Natural killer cell treated with Interleukin-12 subunit alpha and Interleukin-12 subunit beta and Interleukin-15 and Interleukin-18, amount 100 ng/mL, for 72 hours (primary cell): ENCODE results near the gene SPSB1. TPM values are rescaled to one million over a fixed set of nuclear protein-coding genes. Genes with fewer than 3 reads are reported as not detected.
A peak's percentile ranks its signal among the peaks of the same experiment; 100 is the strongest.
"Not testable (repeated sequence)": the region's sequence is repeated elsewhere in the genome, so short reads cannot be mapped to it uniquely, and the experiment has no call there.

Source experiments
- ATAC-seq, 2 donors: fragments of 150-1000 bp; cut with Tn5 transposase in 1 of 2; sonication (Bioruptor Pico), chemical (Tn5 transposase) in 1 of 2; 2 replicates each; pipeline ENCODE4 v1.10.0; 2021
- DNase-seq: peaks from one replicate; pipeline ENCODE4 v3.0.0; 2022; ENCODE audit warnings: low spot score
- H3K27ac Mint-ChIP-seq, 2 donors: 1 replicate in 1 of 2; 2 replicates in 1 of 2; pipeline ENCODE4 v1.8.0; 2022; ENCODE audit warnings: mixed read lengths in 2 of 2, mild to moderate bottlenecking in 1 of 2, moderate library complexity in 1 of 2
- H3K27me3 Mint-ChIP-seq, 2 donors: 1 replicate in 1 of 2; 2 replicates in 1 of 2; pipeline ENCODE4 v1.8.0; 2022; ENCODE audit warnings: mixed read lengths in 2 of 2
- H3K36me3 Mint-ChIP-seq: one replicate; pipeline ENCODE4 v1.8.0; 2022; ENCODE audit warnings: mixed read lengths
- H3K4me1 Mint-ChIP-seq, 2 donors: 1 replicate in 1 of 2; 2 replicates in 1 of 2; pipeline ENCODE4 v1.8.0; 2022; ENCODE audit warnings: low read depth in 2 of 2, mixed read lengths in 2 of 2, mild to moderate bottlenecking in 1 of 2
- H3K4me3 Mint-ChIP-seq: one replicate; pipeline ENCODE4 v1.8.0; 2022; ENCODE audit warnings: mixed read lengths
- H3K9me3 Mint-ChIP-seq: 2 replicates; pipeline ENCODE4 v1.8.0; 2022; ENCODE audit warnings: mixed read lengths
- total RNA-seq, 2 donors: library from RNA; stranded (reverse); gene quantifications; one replicate each; pipeline ENCODE4 v1.2.3, GENCODE V29; 2022

SPSB1 gene
- total RNA-seq, 2 donors from 2014 or later: 0.78 to 1.4 TPM

- Mint-ChIP-seq H3K9me3 (no peaks in the 10 kb centered on the region), H3K4me1 (no peaks in the 10 kb centered on the region), H3K27me3 (peaks cover 0 to 7% of the 10 kb centered on the region in 2 donors), H3K36me3 (no peaks in the 10 kb centered on the region), H3K4me3 (no peak overlapping the region), H3K27ac (no peak overlapping the region)
- ATAC-seq (no peak), DNase-seq (no peak)
Measured at GRCh38 chr1:9380711-9381110, 88.0 kb downstream of the SPSB1 start.

DNA sequence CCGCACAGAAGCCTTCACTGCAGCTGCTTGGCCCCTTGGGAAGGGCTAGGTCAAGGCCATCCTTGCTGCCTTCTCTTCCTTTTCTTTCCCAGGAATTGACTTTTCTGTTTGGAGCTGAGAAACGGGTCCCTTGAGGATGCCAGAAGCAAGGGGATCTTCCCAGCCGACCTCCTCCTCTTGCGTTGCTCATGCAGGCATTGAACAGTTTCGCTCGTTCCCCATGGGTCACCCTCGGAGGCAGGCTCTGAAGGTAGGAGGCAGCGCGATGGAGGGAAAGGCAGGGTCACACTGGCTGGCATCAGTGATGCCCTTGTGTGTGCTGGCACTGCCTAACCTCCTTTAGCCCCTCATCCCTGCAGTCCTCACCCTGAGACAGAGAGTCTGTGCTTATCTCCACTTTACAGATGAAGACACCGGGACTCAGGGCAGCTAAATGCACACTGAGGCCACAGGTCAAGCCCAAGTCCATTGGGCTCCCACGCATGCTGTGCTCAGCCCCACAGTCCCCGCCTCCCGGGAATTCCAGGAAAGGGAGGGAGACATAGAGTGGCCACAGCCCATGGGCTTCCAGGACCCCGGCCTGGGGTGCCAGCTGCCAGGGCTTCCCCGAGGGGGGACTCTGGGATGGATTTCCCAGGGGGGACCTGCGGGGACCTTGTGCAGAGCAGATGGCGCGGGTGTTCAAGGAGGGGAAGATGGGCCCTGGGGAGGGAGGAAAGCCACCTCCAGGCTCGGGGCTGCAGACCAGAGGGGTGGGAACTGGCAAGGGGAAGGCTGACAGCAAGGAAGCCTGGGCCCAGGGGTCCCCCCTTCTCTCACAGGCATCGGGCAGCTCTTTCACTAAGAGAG lies 90.2 kb downstream of the SPSB1 start:
- DNase-seq (no peak), ATAC-seq (peak in 1 of 2 donors; percentile 21)
- no peaks in the 10 kb centered on the region for H3K36me3 Mint-ChIP-seq
- no peaks in the 10 kb centered on the region for H3K9me3 Mint-ChIP-seq
- peaks cover 2 to 15% of the 10 kb centered on the region in 2 donors for H3K27me3 Mint-ChIP-seq
- no peaks in the 10 kb centered on the region for H3K4me1 Mint-ChIP-seq
- H3K27ac Mint-ChIP-seq: no peak overlapping the region
- H3K4me3 Mint-ChIP-seq: no peak overlapping the region

DNA sequence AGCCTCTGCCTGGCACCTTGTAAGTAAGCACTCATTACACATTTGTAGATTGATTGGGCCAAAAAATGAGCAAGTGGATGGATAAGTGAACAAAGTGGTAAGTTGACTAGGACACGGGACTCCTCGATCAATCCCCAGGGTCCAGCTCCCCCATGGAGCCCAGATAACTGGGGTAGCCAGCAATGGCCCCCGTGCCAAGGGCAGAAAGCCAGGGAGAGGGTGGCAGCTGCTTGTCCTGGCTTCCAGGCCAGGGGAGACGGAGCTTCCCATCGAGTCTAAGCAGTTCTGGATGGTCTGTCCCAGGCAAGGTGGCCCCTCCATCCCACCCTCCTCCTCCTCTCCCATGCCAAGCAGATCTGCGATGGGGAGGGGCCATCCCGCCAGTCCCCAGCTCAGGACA lies 91.4 kb downstream of the SPSB1 start:
- peaks cover 2 to 15% of the 10 kb centered on the region in 2 donors for H3K27me3 Mint-ChIP-seq
- ATAC-seq: no peak

DNA sequence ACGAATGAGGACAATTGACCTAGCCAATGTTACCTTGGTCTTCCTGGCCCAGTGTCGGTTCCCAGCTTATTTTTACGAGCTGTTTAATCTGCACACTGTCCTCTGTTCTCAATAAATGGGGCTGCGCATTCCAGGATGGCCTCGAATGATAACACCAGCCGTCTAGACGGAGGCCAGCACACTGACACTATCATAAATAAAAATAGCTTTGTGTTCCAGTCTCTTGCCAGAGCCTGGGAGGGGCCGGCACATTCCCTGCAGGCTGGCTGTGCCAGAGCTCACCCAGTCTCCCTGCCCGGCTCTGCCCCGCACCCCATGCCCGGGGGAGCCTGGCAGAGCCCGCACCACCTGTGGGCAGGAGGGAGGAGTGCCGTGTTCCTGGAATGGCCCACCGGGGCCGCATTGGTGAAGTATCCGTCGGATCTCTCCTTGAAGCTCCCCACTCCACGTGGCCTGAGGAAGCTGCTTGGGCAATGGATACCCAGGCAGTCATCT lies 92.1 kb downstream of the SPSB1 start:
- DNase-seq (no peak), ATAC-seq (no peak)
- H3K27me3 Mint-ChIP-seq: peaks cover 6 to 18% of the 10 kb centered on the region in 2 donors
- H3K4me3 Mint-ChIP-seq: no peak overlapping the region
- no peaks in the 10 kb centered on the region for H3K9me3 Mint-ChIP-seq
- no peak overlapping the region for H3K27ac Mint-ChIP-seq
- no peaks in the 10 kb centered on the region for H3K36me3 Mint-ChIP-seq
- no peaks in the 10 kb centered on the region for H3K4me1 Mint-ChIP-seq

More for the DNA sequence above, 91.4 kb downstream of the SPSB1 start:
- H3K27ac Mint-ChIP-seq: no peak overlapping the region
- no peaks in the 10 kb centered on the region for H3K4me1 Mint-ChIP-seq
- H3K9me3 Mint-ChIP-seq: no peaks in the 10 kb centered on the region
- H3K4me3 Mint-ChIP-seq: no peak overlapping the region
- DNase-seq: no peak
- H3K36me3 Mint-ChIP-seq: no peaks in the 10 kb centered on the region

GRCh38 chr1:9385392-9385791 lies 92.7 kb downstream of the SPSB1 start:
- peaks cover 7 to 16% of the 10 kb centered on the region in 2 donors for H3K27me3 Mint-ChIP-seq
- not testable (repeated sequence) for DNase-seq, H3K9me3 Mint-ChIP-seq, H3K27ac Mint-ChIP-seq, H3K4me3 Mint-ChIP-seq, H3K4me1 Mint-ChIP-seq, H3K36me3 Mint-ChIP-seq, ATAC-seq

- Mint-ChIP-seq H3K9me3 (no peaks in the 10 kb centered on the region), H3K4me1 (no peaks in the 10 kb centered on the region), H3K27me3 (peaks cover 9 to 16% of the 10 kb centered on the region in 2 donors), H3K4me3 (no peak overlapping the region), H3K36me3 (no peaks in the 10 kb centered on the region), H3K27ac (no peak overlapping the region)
- DNase-seq (no peak), ATAC-seq (peak; percentile 52 to 67)
Measured at GRCh38 chr1:9385801-9386573, 93.3 kb downstream of the SPSB1 start.

- peaks cover 13 to 16% of the 10 kb centered on the region in 2 donors for H3K27me3 Mint-ChIP-seq
- no peaks in the 10 kb centered on the region for H3K9me3 Mint-ChIP-seq
Measured at GRCh38 chr1:9388335-9389180, 95.9 kb downstream of the SPSB1 start.

DNA sequence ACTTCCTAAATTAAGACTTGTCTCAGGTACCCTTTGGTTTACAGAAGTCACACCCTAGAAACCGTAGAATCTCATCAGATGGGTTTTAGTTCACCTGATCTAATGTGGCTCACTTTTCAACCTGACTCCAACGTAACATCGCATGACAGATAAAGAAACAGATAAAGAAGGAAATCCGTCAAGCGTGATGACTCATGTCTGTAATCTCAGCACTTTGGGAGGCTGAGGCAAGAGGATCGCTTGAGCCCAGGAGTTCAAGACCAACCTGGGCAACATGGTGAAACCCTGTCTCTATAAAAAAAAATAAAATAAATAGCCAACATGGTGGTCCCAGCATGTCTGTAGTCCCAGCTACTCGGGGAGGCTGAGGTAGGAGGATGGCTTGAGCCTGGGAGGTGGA lies 97.3 kb downstream of the SPSB1 start:
- Mint-ChIP-seq H3K4me3 (no peak overlapping the region), H3K27me3 (peaks cover 17 to 18% of the 10 kb centered on the region in 2 donors), H3K9me3 (no peaks in the 10 kb centered on the region), H3K27ac (no peak overlapping the region), H3K36me3 (no peaks in the 10 kb centered on the region), H3K4me1 (no peaks in the 10 kb centered on the region)
- DNase-seq (no peak), ATAC-seq (no peak)

More at GRCh38 chr1:9388335-9389180, 95.9 kb downstream of the SPSB1 start:
- Mint-ChIP-seq H3K4me1 (no peaks in the 10 kb centered on the region), H3K27ac (no peak overlapping the region), H3K36me3 (no peaks in the 10 kb centered on the region), H3K4me3 (no peak overlapping the region)
- ATAC-seq: no peak
- no peak for DNase-seq

DNA sequence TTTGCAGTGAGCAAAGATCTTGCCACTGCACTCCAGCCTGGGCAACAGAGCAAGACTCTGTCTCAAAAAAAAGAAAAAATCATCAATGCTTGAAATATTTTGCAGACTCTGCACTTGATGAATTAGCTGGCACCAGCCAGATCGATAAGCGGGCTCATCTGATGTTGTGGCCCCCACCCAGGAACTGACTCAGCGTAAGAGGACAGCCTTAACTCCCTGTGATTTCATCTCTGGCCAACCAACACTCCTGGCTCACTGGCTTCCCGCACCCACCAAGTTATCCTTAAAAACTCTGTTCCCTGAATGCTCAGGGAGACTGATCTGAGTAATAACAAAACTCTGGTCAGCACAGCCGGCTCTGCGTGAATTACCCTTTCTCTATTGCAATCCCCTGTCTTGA lies 98.9 kb downstream of the SPSB1 start:
- Mint-ChIP-seq H3K27me3 (peaks cover 18 to 24% of the 10 kb centered on the region in 2 donors), H3K4me3 (no peak overlapping the region), H3K4me1 (no peaks in the 10 kb centered on the region), H3K9me3 (peaks cover 4% of the 10 kb centered on the region), H3K27ac (no peak overlapping the region), H3K36me3 (no peaks in the 10 kb centered on the region)
- ATAC-seq (no peak), DNase-seq (no peak)

DNA sequence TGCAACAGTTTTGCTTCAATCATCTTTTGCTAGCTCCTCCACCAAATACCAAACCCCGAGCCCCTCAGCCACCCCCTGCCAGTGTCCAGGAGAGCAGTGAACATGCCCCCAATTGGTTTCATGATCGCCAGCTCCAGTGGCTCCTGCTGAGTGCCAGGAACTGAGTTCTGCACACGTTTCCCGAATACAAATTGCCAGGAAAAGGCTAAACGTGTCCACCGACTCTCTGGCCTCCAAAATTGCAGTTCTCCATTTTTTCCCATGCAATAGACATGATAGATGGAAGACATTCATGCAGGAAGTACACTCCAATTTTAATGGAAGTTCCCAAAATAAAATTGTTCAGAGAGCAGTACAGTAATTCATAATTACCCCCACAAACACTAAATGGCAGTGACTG lies 101.3 kb downstream of the SPSB1 start:
- H3K4me1 Mint-ChIP-seq: no peaks in the 10 kb centered on the region
- no peak for ATAC-seq
- no peak for DNase-seq
- H3K9me3 Mint-ChIP-seq: peaks cover 4% of the 10 kb centered on the region
- H3K4me3 Mint-ChIP-seq: no peak overlapping the region
- H3K36me3 Mint-ChIP-seq: no peaks in the 10 kb centered on the region
- H3K27me3 Mint-ChIP-seq: peaks cover 16 to 23% of the 10 kb centered on the region in 2 donors
- H3K27ac Mint-ChIP-seq: no peak overlapping the region

GRCh38 chr1:9395018-9395417 lies 102.3 kb downstream of the SPSB1 start:
- DNase-seq (no peak), ATAC-seq (no peak)
- Mint-ChIP-seq H3K27me3 (peaks cover 8 to 19% of the 10 kb centered on the region in 2 donors), H3K9me3 (peaks cover 4% of the 10 kb centered on the region), H3K27ac (no peak overlapping the region), H3K4me1 (no peaks in the 10 kb centered on the region), H3K36me3 (no peaks in the 10 kb centered on the region), H3K4me3 (no peak overlapping the region)

DNA sequence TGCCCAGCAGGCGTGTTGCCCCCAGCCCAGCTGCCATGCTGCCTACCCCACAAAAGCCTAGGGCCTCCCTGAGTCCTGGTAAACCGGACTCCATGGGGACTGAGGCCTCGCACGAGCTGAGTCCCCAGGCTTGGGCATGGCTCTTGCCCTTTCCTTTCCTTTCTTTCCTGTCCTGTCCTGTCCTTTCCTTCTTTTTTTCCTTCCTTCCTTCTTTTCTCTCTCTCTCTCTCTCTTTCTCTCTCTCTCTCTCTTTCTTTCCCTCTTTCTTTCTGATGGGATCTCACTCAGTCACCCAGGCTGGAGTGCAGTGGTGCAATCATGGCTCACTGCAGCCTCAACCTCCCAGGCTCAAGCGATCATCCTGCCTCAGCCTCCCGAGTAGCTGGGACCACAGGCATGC lies 104.4 kb downstream of the SPSB1 start:
- no peak for DNase-seq
- no peak overlapping the region for H3K27ac Mint-ChIP-seq
- H3K9me3 Mint-ChIP-seq: peaks cover 4% of the 10 kb centered on the region
- H3K27me3 Mint-ChIP-seq: peaks cover 7 to 16% of the 10 kb centered on the region in 2 donors
- no peak for ATAC-seq
- no peaks in the 10 kb centered on the region for H3K36me3 Mint-ChIP-seq
- no peak overlapping the region for H3K4me3 Mint-ChIP-seq
- no peaks in the 10 kb centered on the region for H3K4me1 Mint-ChIP-seq

DNA sequence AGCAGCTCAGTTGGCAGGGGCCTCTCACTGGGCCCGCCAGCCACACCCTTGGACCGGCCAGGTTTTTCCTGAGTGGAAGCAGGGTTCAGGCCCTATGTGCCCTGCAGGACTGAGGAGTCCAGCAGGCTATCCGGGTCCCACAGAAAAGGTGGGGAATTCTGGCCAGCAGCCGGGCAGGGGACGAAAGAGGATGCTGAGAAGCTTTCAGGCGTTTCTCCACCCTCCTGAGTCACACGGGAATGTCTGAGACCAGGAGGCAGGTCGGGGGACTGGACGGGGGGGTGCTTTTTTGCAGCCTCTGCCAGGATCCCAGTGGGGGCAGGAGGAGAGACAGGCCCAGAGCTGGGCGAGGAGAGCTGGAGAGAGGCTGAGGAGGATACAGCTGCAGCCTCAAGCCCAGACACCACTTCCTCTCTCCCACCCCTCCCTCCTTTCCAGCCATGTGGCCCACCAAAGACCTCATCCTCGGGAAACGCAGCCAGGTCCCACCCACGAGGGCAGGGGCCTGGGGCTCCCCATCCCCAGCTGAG lies 105.4 kb downstream of the SPSB1 start:
- Mint-ChIP-seq H3K4me1 (no peaks in the 10 kb centered on the region), H3K9me3 (peaks cover 4% of the 10 kb centered on the region)

More for the DNA sequence above, 105.4 kb downstream of the SPSB1 start:
- H3K27me3 Mint-ChIP-seq: peaks cover 7 to 16% of the 10 kb centered on the region in 2 donors
- no peak overlapping the region for H3K27ac Mint-ChIP-seq
- ATAC-seq (no peak), DNase-seq (no peak)
- H3K36me3 Mint-ChIP-seq: no peaks in the 10 kb centered on the region
- no peak overlapping the region for H3K4me3 Mint-ChIP-seq
